Stimulated activated CD8-positive, alpha-beta memory T cell treated with anti-CD3 and anti-CD28 coated beads, Interleukin-15, amount 100 ng/mL, for 48 hours (primary cell): ENCODE measurements around the gene FAHD2A.
"Not testable (repeated sequence)": the region's sequence is repeated elsewhere in the genome, so short reads cannot be mapped to it uniquely, and the experiment has no call there.

ENCODE experiments used
- DNase-seq, 2 donors: peaks; one replicate each; pipeline ENCODE4 v3.0.0-alpha.2; 2020; ENCODE audit warnings: low read depth in 2 of 2

FAHD2A gene

GRCh38 chr2:95435872-95436209, 33.3 kb downstream of the FAHD2A start:
- DNase-seq: not testable (repeated sequence)

GRCh38 chr2:95442474-95443099, 40.1 kb downstream of the FAHD2A start:
- DNase-seq: not testable (repeated sequence)

GRCh38 chr2:95445317-95445716, 42.8 kb downstream of the FAHD2A start:
- not testable (repeated sequence) for DNase-seq

GRCh38 chr2:95463292-95463691, 60.8 kb downstream of the FAHD2A start:
- not testable (repeated sequence) for DNase-seq
